ENCODE data around the gene PEX5.

Gene PEX5

GRCh38 chr12:7190268-7191055 lies 976 bp downstream of the PEX5 start:
- peak overlapping the region; percentile 76 for H3K4me3 ChIP-seq (ENCODE audit: low read depth, low read length)
- H3K9me3 ChIP-seq (ENCODE audit: control insufficient read depth, insufficient read depth, low read depth, low read length): no peaks in the 10 kb centered on the region
- TF ChIP-seq PBX3 (CRISPR knock-in tag; IDR thresholded peaks at IDR 0.05) (no peak), ZNF214 (tag by site-specific recombination; IDR thresholded peaks at IDR 0.05; ENCODE audit: borderline replicate concordance) (no peak), ZNF510 (tag by site-specific recombination; IDR thresholded peaks at IDR 0.05; ENCODE audit: insufficient replicate concordance) (peak; percentile 84), ELK4 (IDR thresholded peaks at IDR 0.05; ENCODE audit: borderline replicate concordance, low read depth, low read length) (no peak), ZNF37A (tag by site-specific recombination; IDR thresholded peaks at IDR 0.05) (no peak), ZNF335 (tag by site-specific recombination; conservative IDR thresholded peaks at IDR 0.05) (0 out of 2 replicates have a peak, but pooled peaks have one; percentile 2), ZNF433 (tag by site-specific recombination; IDR thresholded peaks at IDR 0.05; ENCODE audit: low read depth) (no peak), GLIS1 (tag by site-specific recombination; IDR thresholded peaks at IDR 0.05) (peak; percentile 63), ZNF621 (tag by site-specific recombination; IDR thresholded peaks at IDR 0.05) (no peak), PATZ1 (tag by site-specific recombination; IDR thresholded peaks at IDR 0.05) (peak; percentile 31; the same call in 1 of the 2 replicates), ZNF416 (tag by site-specific recombination; IDR thresholded peaks at IDR 0.05) (no peak), ZBTB7A (tag by site-specific recombination; IDR thresholded peaks at IDR 0.05; ENCODE audit: low read depth) (no peak), ZSCAN4 (tag by site-specific recombination; IDR thresholded peaks at IDR 0.05) (no peak), ZNF596 (tag by site-specific recombination; IDR thresholded peaks at IDR 0.05) (no peak), ZSCAN30 (tag by site-specific recombination; IDR thresholded peaks at IDR 0.05) (no peak)
- ChIA-PET POLR2A (interaction anchor here (1.0 to 1.1 kb wide), 2 partner anchors 319 to 501 kb away, joined by 3 read pairs; partner anchors contain the start of gene ZNF384), CTCF (interaction anchor here (2.3 to 4.6 kb wide), 2 partner anchors 46 to 50 kb away, joined by 19 to 27 read pairs; no protein-coding TSS in a partner anchor)
- H3K36me3 ChIP-seq (ENCODE audit: control insufficient read depth in 2 of 2, insufficient read depth in 1 of 2, low read length in 2 of 2): peaks cover 7 to 36% of the 10 kb centered on the region in 2 experiments
- H3K4me1 ChIP-seq (ENCODE audit: control insufficient read depth, insufficient read depth, low read length): peaks cover 22% of the 10 kb centered on the region
- peak overlapping the region; percentile 67; the same call in 1 of the 2 replicates for H3K27ac ChIP-seq (ENCODE audit: extremely low read depth, low read depth, low read length)

GRCh38 chr12:7193674-7194073 lies 4.2 kb downstream of the PEX5 start:
- POLR2A ChIA-PET: no interaction called here
- CTCF ChIA-PET: interaction anchor here (0.6 to 1.2 kb wide), 4 partner anchors 49 to 688 kb away, joined by 3 to 5 read pairs (median 4); no protein-coding TSS in a partner anchor
- Histone ChIP-seq H3K27ac (ENCODE audit: extremely low read depth, low read depth, low read length) (no peak overlapping the region), H3K9me3 (ENCODE audit: control insufficient read depth, insufficient read depth, low read depth, low read length) (no peaks in the 10 kb centered on the region), H3K4me3 (ENCODE audit: low read depth, low read length) (no peak overlapping the region), H3K36me3 (ENCODE audit: control insufficient read depth in 2 of 2, insufficient read depth in 1 of 2, low read length in 2 of 2) (peaks cover 8 to 50% of the 10 kb centered on the region in 2 experiments), H3K4me1 (ENCODE audit: control insufficient read depth, insufficient read depth, low read length) (peaks cover 17% of the 10 kb centered on the region)
- TF ChIP-seq PRDM6 (tag by site-specific recombination; IDR thresholded peaks at IDR 0.05) (peak; percentile 54), ZFP37 (tag by site-specific recombination; IDR thresholded peaks at IDR 0.05) (no peak)

Measured in HEK293 (cell line).